Measurements from ENCODE around the gene FAM120A. TPM values are rescaled to one million over a fixed set of nuclear protein-coding genes. Genes with fewer than 3 reads are reported as not detected.

FAM120A gene
- 100 to 1,000 TPM in 1 of 4 donors, 10 to 100 TPM in 3; 81.7 to 125 (median 90.1) TPM for total RNA-seq

GRCh38 chr9:93450945-93451815 lies at the start of gene FAM120A:
FAM120A (plus strand) TSS chr9:93451685; CDS start chr9:93451916, 231 bp downstream.
- TF ChIP-seq POLR2A (IDR thresholded peaks at IDR 0.05; ENCODE audit: low read depth) (peak; percentile 79), EP300 (IDR thresholded peaks at IDR 0.05) (no peak), POLR2AphosphoS5 (IDR thresholded peaks at IDR 0.05) (peak; percentile 71 to 85)
- Histone ChIP-seq H3K27me3 (no peaks in the 10 kb centered on the region), H3K9me3 (no peaks in the 10 kb centered on the region), H3K27ac (replicated peaks in 1 of 4) (peak within 1 kb of the TSS; percentile 97 to 99 (median 98)), H3K4me3 (peak within 1 kb of the TSS; percentile 77 to 91 (median 81)), H3K36me3 (peaks cover 22 to 37% (median 30%) of the 10 kb centered on the region in 4 donors), H3K4me1 (peaks cover 31 to 48% (median 43%) of the 10 kb centered on the region in 4 donors)
- 2% methylated on average over 12 of the region's 100 CpGs for WGBS
- no peak for DNase-seq (ENCODE audit: extremely low spot score)
- intact Hi-C loops (cut with DNase I): loop anchor here (10.0 kb wide), 2 partner anchors 54 to 316 kb away; partner anchors contain the start of gene NINJ1

GRCh38 chr9:93406371-93406770 lies 45.1 kb upstream of the FAM120A start:
- Histone ChIP-seq H3K4me1 (no peaks in the 10 kb centered on the region), H3K36me3 (no peaks in the 10 kb centered on the region), H3K27me3 (peaks cover 0 to 3% (median 0%) of the 10 kb centered on the region in 4 donors), H3K4me3 (no peak overlapping the region), H3K9me3 (no peaks in the 10 kb centered on the region), H3K27ac (replicated peaks in 1 of 4) (no peak overlapping the region)
- TF ChIP-seq POLR2A (IDR thresholded peaks at IDR 0.05; ENCODE audit: low read depth): no peak
- no peak for TF ChIP-seq EP300 (IDR thresholded peaks at IDR 0.05)
- TF ChIP-seq CTCF (IDR thresholded peaks at IDR 0.05): no peak
- no peak for TF ChIP-seq POLR2AphosphoS5 (IDR thresholded peaks at IDR 0.05)
- DNase-seq (ENCODE audit: extremely low spot score): no peak
- WGBS: 90% methylated on average over 5 of the region's 5 CpGs
- intact Hi-C loops (cut with DNase I): no loop called here

- no peak overlapping the region for H3K27ac ChIP-seq (replicated peaks in 1 of 4)
- H3K36me3 ChIP-seq: no peaks in the 10 kb centered on the region
- no peaks in the 10 kb centered on the region for H3K4me1 ChIP-seq
- no peak for DNase-seq (ENCODE audit: extremely low spot score)
- no peak overlapping the region for H3K4me3 ChIP-seq
- no peaks in the 10 kb centered on the region for H3K27me3 ChIP-seq
- peaks cover 0 to 16% (median 6%) of the 10 kb centered on the region in 4 donors for H3K9me3 ChIP-seq
- intact Hi-C loops (cut with DNase I): no loop called here
- TF ChIP-seq POLR2A (IDR thresholded peaks at IDR 0.05; ENCODE audit: low read depth) (no peak), EP300 (IDR thresholded peaks at IDR 0.05) (no peak), POLR2AphosphoS5 (IDR thresholded peaks at IDR 0.05) (no peak), CTCF (IDR thresholded peaks at IDR 0.05) (no peak)
Observed at GRCh38 chr9:93413530-93413929, 38.0 kb upstream of the FAM120A start.

GRCh38 chr9:93415176-93415690 lies 36.3 kb upstream of the FAM120A start:
- no peak for DNase-seq (ENCODE audit: extremely low spot score)
- H3K4me3 ChIP-seq: no peak overlapping the region
- intact Hi-C loops (cut with DNase I): no loop called here
- no peak for TF ChIP-seq EP300 (IDR thresholded peaks at IDR 0.05)
- no peak for TF ChIP-seq POLR2A (IDR thresholded peaks at IDR 0.05; ENCODE audit: low read depth)
- TF ChIP-seq POLR2AphosphoS5 (IDR thresholded peaks at IDR 0.05): no peak
- TF ChIP-seq CTCF (IDR thresholded peaks at IDR 0.05): no peak
- 82% methylated on average over 2 of the region's 2 CpGs for WGBS
- H3K36me3 ChIP-seq: no peaks in the 10 kb centered on the region
- no peaks in the 10 kb centered on the region for H3K27me3 ChIP-seq
- no peaks in the 10 kb centered on the region for H3K4me1 ChIP-seq
- H3K27ac ChIP-seq (replicated peaks in 1 of 4): no peak overlapping the region
- H3K9me3 ChIP-seq: peaks cover 0 to 24% (median 11%) of the 10 kb centered on the region in 4 donors

GRCh38 chr9:93416530-93417235 lies 34.8 kb upstream of the FAM120A start:
- 87% methylated on average over 5 of the region's 8 CpGs for whole genome bisulfite sequencing
- H3K4me1 ChIP-seq: no peaks in the 10 kb centered on the region
- DNase-seq (ENCODE audit: extremely low spot score): no peak
- no peak for TF ChIP-seq EP300 (IDR thresholded peaks at IDR 0.05)
- TF ChIP-seq POLR2AphosphoS5 (IDR thresholded peaks at IDR 0.05): no peak
- intact Hi-C loops (cut with DNase I): no loop called here
- H3K9me3 ChIP-seq: peaks cover 0 to 24% (median 11%) of the 10 kb centered on the region in 4 donors
- H3K4me3 ChIP-seq: no peak overlapping the region
- no peaks in the 10 kb centered on the region for H3K27me3 ChIP-seq
- H3K27ac ChIP-seq (replicated peaks in 1 of 4): no peak overlapping the region
- no peaks in the 10 kb centered on the region for H3K36me3 ChIP-seq

Data from esophagus muscularis mucosa (tissue), 4 donors.